ENCODE data around the gene UHRF1.

DNA sequence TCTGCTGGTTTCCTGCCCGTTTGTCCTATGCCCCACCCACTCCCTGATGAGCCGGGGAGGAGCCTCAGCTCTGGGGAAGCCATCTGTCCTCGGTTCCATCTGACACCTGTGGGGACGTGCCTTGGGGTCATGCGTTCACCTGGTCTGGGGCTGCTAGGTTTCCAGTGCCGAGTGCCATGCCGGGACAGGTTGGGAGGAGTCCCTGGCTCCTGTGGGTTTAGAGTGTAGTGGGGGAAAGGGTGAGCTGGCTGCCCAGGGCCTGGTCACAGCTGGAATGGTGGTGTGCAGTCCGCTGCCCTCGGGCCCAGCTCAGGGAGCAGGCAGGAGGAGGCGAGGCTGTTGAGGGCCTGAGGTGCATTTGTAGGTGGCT is 62.1 kb downstream of the UHRF1 start:
- TF ChIP-seq, protein P1, sequence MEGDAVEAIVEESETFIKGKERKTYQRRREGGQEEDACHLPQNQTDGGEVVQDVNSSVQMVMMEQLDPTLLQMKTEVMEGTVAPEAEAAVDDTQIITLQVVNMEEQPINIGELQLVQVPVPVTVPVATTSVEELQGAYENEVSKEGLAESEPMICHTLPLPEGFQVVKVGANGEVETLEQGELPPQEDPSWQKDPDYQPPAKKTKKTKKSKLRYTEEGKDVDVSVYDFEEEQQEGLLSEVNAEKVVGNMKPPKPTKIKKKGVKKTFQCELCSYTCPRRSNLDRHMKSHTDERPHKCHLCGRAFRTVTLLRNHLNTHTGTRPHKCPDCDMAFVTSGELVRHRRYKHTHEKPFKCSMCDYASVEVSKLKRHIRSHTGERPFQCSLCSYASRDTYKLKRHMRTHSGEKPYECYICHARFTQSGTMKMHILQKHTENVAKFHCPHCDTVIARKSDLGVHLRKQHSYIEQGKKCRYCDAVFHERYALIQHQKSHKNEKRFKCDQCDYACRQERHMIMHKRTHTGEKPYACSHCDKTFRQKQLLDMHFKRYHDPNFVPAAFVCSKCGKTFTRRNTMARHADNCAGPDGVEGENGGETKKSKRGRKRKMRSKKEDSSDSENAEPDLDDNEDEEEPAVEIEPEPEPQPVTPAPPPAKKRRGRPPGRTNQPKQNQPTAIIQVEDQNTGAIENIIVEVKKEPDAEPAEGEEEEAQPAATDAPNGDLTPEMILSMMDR (conservative IDR thresholded peaks at IDR 0.05; ENCODE audit: low read depth, low read length), result no peak
- TF ChIP-seq NFE2L2 (IDR thresholded peaks at IDR 0.05; ENCODE audit: low read depth, low read length), result no peak
- TF ChIP-seq, protein P2, sequence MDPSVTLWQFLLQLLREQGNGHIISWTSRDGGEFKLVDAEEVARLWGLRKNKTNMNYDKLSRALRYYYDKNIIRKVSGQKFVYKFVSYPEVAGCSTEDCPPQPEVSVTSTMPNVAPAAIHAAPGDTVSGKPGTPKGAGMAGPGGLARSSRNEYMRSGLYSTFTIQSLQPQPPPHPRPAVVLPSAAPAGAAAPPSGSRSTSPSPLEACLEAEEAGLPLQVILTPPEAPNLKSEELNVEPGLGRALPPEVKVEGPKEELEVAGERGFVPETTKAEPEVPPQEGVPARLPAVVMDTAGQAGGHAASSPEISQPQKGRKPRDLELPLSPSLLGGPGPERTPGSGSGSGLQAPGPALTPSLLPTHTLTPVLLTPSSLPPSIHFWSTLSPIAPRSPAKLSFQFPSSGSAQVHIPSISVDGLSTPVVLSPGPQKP (IDR thresholded peaks at IDR 0.05; ENCODE audit: borderline replicate concordance, low read depth, low read length), result no peak
- TF ChIP-seq, protein P3, sequence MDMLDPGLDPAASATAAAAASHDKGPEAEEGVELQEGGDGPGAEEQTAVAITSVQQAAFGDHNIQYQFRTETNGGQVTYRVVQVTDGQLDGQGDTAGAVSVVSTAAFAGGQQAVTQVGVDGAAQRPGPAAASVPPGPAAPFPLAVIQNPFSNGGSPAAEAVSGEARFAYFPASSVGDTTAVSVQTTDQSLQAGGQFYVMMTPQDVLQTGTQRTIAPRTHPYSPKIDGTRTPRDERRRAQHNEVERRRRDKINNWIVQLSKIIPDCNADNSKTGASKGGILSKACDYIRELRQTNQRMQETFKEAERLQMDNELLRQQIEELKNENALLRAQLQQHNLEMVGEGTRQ (IDR thresholded peaks at IDR 0.05; ENCODE audit: low read depth, low read length), result no peak
- no peak for TF ChIP-seq POLR2A (IDR thresholded peaks at IDR 0.05; ENCODE audit: low read depth, low read length)
- no peak for TF ChIP-seq CEBPB (IDR thresholded peaks at IDR 0.05; ENCODE audit: low read depth, low read length)
- no peak for TF ChIP-seq MAFK (IDR thresholded peaks at IDR 0.05; ENCODE audit: low read depth, low read length)
- no peak for TF ChIP-seq MXI1 (IDR thresholded peaks at IDR 0.05; ENCODE audit: borderline replicate concordance, low read depth, low read length)
- TF ChIP-seq RAD21 (IDR thresholded peaks at IDR 0.05; ENCODE audit: low read length), result no peak
- TF ChIP-seq CHD1 (IDR thresholded peaks at IDR 0.05; ENCODE audit: low read depth, low read length), result no peak
- TF ChIP-seq BHLHE40 (IDR thresholded peaks at IDR 0.05; ENCODE audit: low read depth, low read length), result no peak
- TF ChIP-seq RFX5 (IDR thresholded peaks at IDR 0.05; ENCODE audit: low read depth, low read length), result no peak
- no peak for TF ChIP-seq SMC3 (IDR thresholded peaks at IDR 0.05; ENCODE audit: low read depth, low read length)
